Stimulated activated naive CD8-positive, alpha-beta T cell treated with anti-CD3 and anti-CD28 coated beads, Interleukin-15, amount 100 ng/mL, for 72 hours (primary cell): ENCODE results near the gene CEMIP.
A peak's percentile ranks its signal among the peaks of the same experiment; 100 is the strongest.

Experiments
- ATAC-seq: fragments of 150-1000 bp; cut with Tn5 transposase; 2 replicates; pipeline ENCODE4 v1.10.0; 2021; ENCODE audit warnings: mild to moderate bottlenecking, moderate library complexity
- DNase-seq, 2 donors: peaks; one replicate each; pipeline ENCODE4 v3.0.0; 2021 to 2022
- H3K27ac Mint-ChIP-seq, 2 donors: one replicate each; pipeline ENCODE4 v1.8.0; 2022; ENCODE audit warnings: mild to moderate bottlenecking in 2 of 2, mixed read lengths in 2 of 2, moderate library complexity in 2 of 2
- H3K27me3 Mint-ChIP-seq: one replicate; pipeline ENCODE4 v1.8.0; 2022; ENCODE audit warnings: mixed read lengths
- H3K4me1 Mint-ChIP-seq: one replicate; pipeline ENCODE4 v1.8.0; 2022; ENCODE audit warnings: mild to moderate bottlenecking, mixed read lengths
- H3K4me3 Mint-ChIP-seq, 2 donors: one replicate each; pipeline ENCODE4 v1.8.0; 2022; ENCODE audit warnings: mild to moderate bottlenecking in 2 of 2, mixed read lengths in 2 of 2, moderate library complexity in 1 of 2
- H3K9me3 Mint-ChIP-seq, 2 donors: one replicate each; pipeline ENCODE4 v1.8.0; 2022; ENCODE audit warnings: mixed read lengths in 2 of 2

Gene CEMIP

GRCh38 chr15:80822256-80822655 is 43.1 kb downstream of the CEMIP start:
- no peak for ATAC-seq
- H3K9me3 Mint-ChIP-seq, result peaks cover 0 to 5% of the 10 kb centered on the region in 2 donors
- no peaks in the 10 kb centered on the region for H3K4me1 Mint-ChIP-seq
- H3K27ac Mint-ChIP-seq, result no peak overlapping the region
- H3K27me3 Mint-ChIP-seq, result peaks cover 11% of the 10 kb centered on the region
- no peak for DNase-seq
- H3K4me3 Mint-ChIP-seq, result no peak overlapping the region

- no peak for ATAC-seq
- H3K4me3 Mint-ChIP-seq, result no peak overlapping the region
- H3K9me3 Mint-ChIP-seq, result peaks cover 0 to 5% of the 10 kb centered on the region in 2 donors
- peaks cover 6% of the 10 kb centered on the region for H3K27me3 Mint-ChIP-seq
- no peaks in the 10 kb centered on the region for H3K4me1 Mint-ChIP-seq
- no peak for DNase-seq
- no peak overlapping the region for H3K27ac Mint-ChIP-seq
These were observed 43.5 kb downstream of the CEMIP start for GRCh38 chr15:80822676-80823075.

GRCh38 chr15:80823120-80823519 is 44.0 kb downstream of the CEMIP start:
- Mint-ChIP-seq H3K4me1 (no peaks in the 10 kb centered on the region), H3K27me3 (peaks cover 2% of the 10 kb centered on the region), H3K9me3 (peaks cover 0 to 5% of the 10 kb centered on the region in 2 donors), H3K4me3 (no peak overlapping the region), H3K27ac (no peak overlapping the region)
- ATAC-seq, result no peak
- DNase-seq, result no peak

- ATAC-seq (no peak), DNase-seq (no peak)
- Mint-ChIP-seq H3K4me3 (no peak overlapping the region), H3K9me3 (peaks cover 0 to 5% of the 10 kb centered on the region in 2 donors), H3K27me3 (no peaks in the 10 kb centered on the region), H3K4me1 (no peaks in the 10 kb centered on the region), H3K27ac (no peak overlapping the region)
These were observed 44.8 kb downstream of the CEMIP start for GRCh38 chr15:80823995-80824394.

GRCh38 chr15:80825361-80826030 is 46.3 kb downstream of the CEMIP start:
- H3K27me3 Mint-ChIP-seq, result no peaks in the 10 kb centered on the region
- no peak overlapping the region for H3K27ac Mint-ChIP-seq
- DNase-seq (no peak), ATAC-seq (no peak)
- no peak overlapping the region for H3K4me3 Mint-ChIP-seq
- no peaks in the 10 kb centered on the region for H3K4me1 Mint-ChIP-seq
- peaks cover 0 to 5% of the 10 kb centered on the region in 2 donors for H3K9me3 Mint-ChIP-seq

GRCh38 chr15:80828796-80829195 is 49.6 kb downstream of the CEMIP start:
- H3K27me3 Mint-ChIP-seq, result no peaks in the 10 kb centered on the region
- H3K27ac Mint-ChIP-seq, result no peak overlapping the region
- DNase-seq (no peak), ATAC-seq (no peak)
- no peaks in the 10 kb centered on the region for H3K9me3 Mint-ChIP-seq
- no peaks in the 10 kb centered on the region for H3K4me1 Mint-ChIP-seq
- no peak overlapping the region for H3K4me3 Mint-ChIP-seq

GRCh38 chr15:80830677-80831076 is 51.5 kb downstream of the CEMIP start:
- Mint-ChIP-seq H3K27ac (no peak overlapping the region), H3K4me3 (no peak overlapping the region), H3K27me3 (no peaks in the 10 kb centered on the region), H3K4me1 (no peaks in the 10 kb centered on the region), H3K9me3 (no peaks in the 10 kb centered on the region)
- ATAC-seq (no peak), DNase-seq (no peak)

GRCh38 chr15:80831192-80831591 is 52.0 kb downstream of the CEMIP start:
- no peak for ATAC-seq

GRCh38 chr15:80831606-80832224 is 52.5 kb downstream of the CEMIP start:
- DNase-seq, result no peak
- Mint-ChIP-seq H3K27me3 (no peaks in the 10 kb centered on the region), H3K27ac (peak overlapping the region in 1 of 2 donors; percentile 28), H3K4me3 (no peak overlapping the region), H3K9me3 (no peaks in the 10 kb centered on the region), H3K4me1 (no peaks in the 10 kb centered on the region)
- ATAC-seq, result no peak

More at GRCh38 chr15:80831192-80831591, 52.0 kb downstream of the CEMIP start:
- Mint-ChIP-seq H3K9me3 (no peaks in the 10 kb centered on the region), H3K4me3 (no peak overlapping the region), H3K27me3 (no peaks in the 10 kb centered on the region), H3K4me1 (no peaks in the 10 kb centered on the region), H3K27ac (peak overlapping the region in 1 of 2 donors; percentile 28)
- no peak for DNase-seq

GRCh38 chr15:80832686-80833085 is 53.5 kb downstream of the CEMIP start:
- Mint-ChIP-seq H3K27me3 (peaks cover 2% of the 10 kb centered on the region), H3K9me3 (no peaks in the 10 kb centered on the region), H3K27ac (no peak overlapping the region), H3K4me3 (no peak overlapping the region), H3K4me1 (no peaks in the 10 kb centered on the region)
- DNase-seq (no peak), ATAC-seq (no peak)

- no peak overlapping the region for H3K4me3 Mint-ChIP-seq
These were observed 55.2 kb downstream of the CEMIP start for GRCh38 chr15:80834402-80834801.

GRCh38 chr15:80834906-80835305 is 55.7 kb downstream of the CEMIP start:
- Mint-ChIP-seq H3K4me3 (no peak overlapping the region), H3K9me3 (no peaks in the 10 kb centered on the region), H3K27me3 (peaks cover 18% of the 10 kb centered on the region), H3K27ac (no peak overlapping the region), H3K4me1 (no peaks in the 10 kb centered on the region)
- DNase-seq (no peak), ATAC-seq (no peak)

More at GRCh38 chr15:80834402-80834801, 55.2 kb downstream of the CEMIP start:
- ATAC-seq, result no peak
- DNase-seq, result no peak
- no peaks in the 10 kb centered on the region for H3K4me1 Mint-ChIP-seq
- H3K27ac Mint-ChIP-seq, result no peak overlapping the region
- H3K9me3 Mint-ChIP-seq, result no peaks in the 10 kb centered on the region
- H3K27me3 Mint-ChIP-seq, result peaks cover 18% of the 10 kb centered on the region

GRCh38 chr15:80835336-80835735 is 56.2 kb downstream of the CEMIP start:
- no peaks in the 10 kb centered on the region for H3K4me1 Mint-ChIP-seq
- ATAC-seq, result no peak

GRCh38 chr15:80836223-80836622 is 57.1 kb downstream of the CEMIP start:
- no peaks in the 10 kb centered on the region for H3K4me1 Mint-ChIP-seq
- no peaks in the 10 kb centered on the region for H3K9me3 Mint-ChIP-seq
- peaks cover 18% of the 10 kb centered on the region for H3K27me3 Mint-ChIP-seq
- DNase-seq, result no peak
- ATAC-seq, result no peak
- H3K27ac Mint-ChIP-seq, result no peak overlapping the region
- H3K4me3 Mint-ChIP-seq, result no peak overlapping the region

More at GRCh38 chr15:80835336-80835735, 56.2 kb downstream of the CEMIP start:
- no peak for DNase-seq
- H3K4me3 Mint-ChIP-seq, result no peak overlapping the region
- H3K9me3 Mint-ChIP-seq, result no peaks in the 10 kb centered on the region
- peaks cover 18% of the 10 kb centered on the region for H3K27me3 Mint-ChIP-seq
- H3K27ac Mint-ChIP-seq, result no peak overlapping the region

- Mint-ChIP-seq H3K27ac (no peak overlapping the region), H3K4me1 (no peaks in the 10 kb centered on the region), H3K27me3 (peaks cover 18% of the 10 kb centered on the region), H3K9me3 (no peaks in the 10 kb centered on the region), H3K4me3 (no peak overlapping the region)
- ATAC-seq (no peak), DNase-seq (no peak)
These were observed 57.8 kb downstream of the CEMIP start for GRCh38 chr15:80837006-80837405.

- no peak for DNase-seq
- Mint-ChIP-seq H3K4me3 (no peak overlapping the region), H3K27ac (no peak overlapping the region), H3K4me1 (no peaks in the 10 kb centered on the region), H3K27me3 (peaks cover 26% of the 10 kb centered on the region), H3K9me3 (no peaks in the 10 kb centered on the region)
- ATAC-seq, result no peak
These were observed 58.8 kb downstream of the CEMIP start for GRCh38 chr15:80838012-80838411.
